ENCODE data around the gene DENND1A. TPM values are rescaled to one million over a fixed set of nuclear protein-coding genes. Genes with fewer than 3 reads are reported as not detected.
"Not testable (repeated sequence)": the region's sequence is repeated elsewhere in the genome, so short reads cannot be mapped to it uniquely, and the experiment has no call there.

Gene DENND1A
- total and polyA plus RNA-seq, 2 of the 13 experiments (the other 11 are each of a cell fraction or from before 2014, with no cell fraction given) = 14.8 to 30.1 TPM

- ATAC-seq (no peak), DNase-seq (ENCODE audit: low spot score) (no peak), FAIRE-seq (no peak)
- ChIA-PET CTCF (ENCODE audit: low intra/inter-chr PET ratio, low total read pairs) (no interaction called here), POLR2A (no interaction called here)
- Histone ChIP-seq H3K4me2 (ENCODE audit: low read depth, low read length) (no peak overlapping the region), H3K79me2 (ENCODE audit: insufficient read depth, low read length) (no peaks in the 10 kb centered on the region), H3K9me3 (ENCODE audit: low read length) (no peaks in the 10 kb centered on the region), H3K4me1 (ENCODE audit: insufficient read depth, low read length) (peaks cover 33% of the 10 kb centered on the region), H2AFZ (ENCODE audit: low read length) (no peak overlapping the region), H3K36me3 (replicated peaks in 1 of 2; ENCODE audit: control insufficient read depth in 1 of 2, insufficient read depth in 2 of 2, low read length in 2 of 2) (no peaks in the 10 kb centered on the region), H3K9ac (ENCODE audit: insufficient read depth, low read depth, low read length) (no peak overlapping the region), H4K20me1 (ENCODE audit: insufficient read depth, low read length) (no peaks in the 10 kb centered on the region), H3K4me3 (replicated peaks in 1 of 3; ENCODE audit: insufficient read depth in 1 of 3, low read depth in 2 of 3, low read length in 3 of 3) (no peak overlapping the region), H3K27ac (ENCODE audit: extremely low read length, insufficient read depth, low read length) (no peak overlapping the region), H3K27me3 (ENCODE audit: control insufficient read depth in 1 of 2, insufficient read depth in 2 of 2, low read length in 2 of 2) (peaks cover 0 to 10% of the 10 kb centered on the region in 2 experiments; a peak in 2 of 5 replicates)
- in situ Hi-C loops (cut with HindIII; ENCODE audit: extremely low pct_ligation_motif_present, low pct_unique_long_range_greater_than_20kb) (no loop called here), intact Hi-C loops (cut with micrococcal nuclease; ENCODE audit: unreplicated experiment) (no loop called here)
- WGBS (ENCODE audit: low lambda C conversion rate) = 77% methylated on average over 3 of the region's 3 CpGs
- TF ChIP-seq ZNF20 (CRISPR knock-in tag; IDR thresholded peaks at IDR 0.05) (no peak), ZNF674 (CRISPR knock-in tag; IDR thresholded peaks at IDR 0.05; ENCODE audit: low read depth) (no peak), HNRNPL (IDR thresholded peaks at IDR 0.05; ENCODE audit: low read depth, low read length) (no peak), PHF20 (CRISPR knock-in tag; IDR thresholded peaks at IDR 0.05) (no peak), FOXC1 (CRISPR knock-in tag; IDR thresholded peaks at IDR 0.05; ENCODE audit: borderline replicate concordance) (no peak), WIZ (CRISPR knock-in tag; IDR thresholded peaks at IDR 0.05) (no peak), TMF1 (CRISPR knock-in tag; IDR thresholded peaks at IDR 0.05; ENCODE audit: low read depth) (no peak), ZNF772 (CRISPR knock-in tag; IDR thresholded peaks at IDR 0.05) (no peak), ZNF646 (CRISPR knock-in tag; IDR thresholded peaks at IDR 0.05) (no peak), TFDP2 (CRISPR knock-in tag; IDR thresholded peaks at IDR 0.05) (no peak)
- BruUV-seq (replicated peaks) = no TSS peak
Observed at GRCh38 chr9:123334639-123335038, 595.3 kb downstream of the DENND1A start.

GRCh38 chr9:123333058-123333669 lies 596.8 kb downstream of the DENND1A start:
- CTCF ChIA-PET (ENCODE audit: low intra/inter-chr PET ratio, low total read pairs); FAIRE-seq; in situ Hi-C loops (cut with HindIII; ENCODE audit: extremely low pct_ligation_motif_present, low pct_unique_long_range_greater_than_20kb): not testable (repeated sequence)

More at GRCh38 chr9:123333058-123333669, 596.8 kb downstream of the DENND1A start:
- H3K4me1 ChIP-seq (ENCODE audit: insufficient read depth, low read length) = peaks cover 35% of the 10 kb centered on the region
- H3K27ac ChIP-seq (ENCODE audit: extremely low read length, insufficient read depth, low read length); H3K36me3 ChIP-seq (replicated peaks in 1 of 2; ENCODE audit: control insufficient read depth in 1 of 2, insufficient read depth in 2 of 2, low read length in 2 of 2); H3K4me2 ChIP-seq (ENCODE audit: low read depth, low read length); ATAC-seq; H3K9me3 ChIP-seq (ENCODE audit: low read length); H2AFZ ChIP-seq (ENCODE audit: low read length); H4K20me1 ChIP-seq (ENCODE audit: insufficient read depth, low read length); H3K4me3 ChIP-seq (replicated peaks in 1 of 3; ENCODE audit: insufficient read depth in 1 of 3, low read depth in 2 of 3, low read length in 3 of 3); intact Hi-C loops (cut with micrococcal nuclease; ENCODE audit: unreplicated experiment); H3K27me3 ChIP-seq (ENCODE audit: control insufficient read depth in 1 of 2, insufficient read depth in 2 of 2, low read length in 2 of 2); H3K79me2 ChIP-seq (ENCODE audit: insufficient read depth, low read length); H3K9ac ChIP-seq (ENCODE audit: insufficient read depth, low read depth, low read length); POLR2A ChIA-PET; DNase-seq (ENCODE audit: low spot score); BruUV-seq (replicated peaks): not testable (repeated sequence)
- 47% methylated on average over 6 of the region's 8 CpGs for WGBS (ENCODE audit: low lambda C conversion rate)
